ENCODE results near the gene FGD5.

GRCh38 chr3:14879211-14879874, 60.6 kb downstream of the FGD5 start:
- TF ChIP-seq CTCF (IDR thresholded peaks at IDR 0.05) (no peak), POLR2A (IDR thresholded peaks at IDR 0.05) (no peak)
